Activated CD4-positive, alpha-beta memory T cell treated with anti-CD3 and anti-CD28 coated beads for 36 hours (primary cell): ENCODE data around the gene RBX1. TPM values are rescaled to one million over a fixed set of nuclear protein-coding genes. Genes with fewer than 3 reads are reported as not detected.

Source experiments
- total RNA-seq, 2 experiments: library from RNA; stranded (reverse); gene quantifications; one replicate each; pipeline ENCODE4 v1.2.3, GENCODE V29; 2021

Gene RBX1
- total RNA-seq, 2 experiments from 2014 or later: 96.9 to 99.4 TPM

Other genes starting within 250 kb of the RBX1 start
- gene SLC25A17, start 132.0 kb upstream of the RBX1 start, total RNA-seq: 10 to 100 TPM; 29.3 to 30.8 TPM
- 100 to 1,000 TPM; 240 to 263 TPM for gene ST13, start 94.7 kb upstream of the RBX1 start, total RNA-seq
- 10 to 100 TPM; 19.4 to 20.1 TPM for gene XPNPEP3, start 94.2 kb upstream of the RBX1 start, total RNA-seq
- gene DNAJB7, start 89.3 kb upstream of the RBX1 start, total RNA-seq: not detected
- 10 to 100 TPM; 35.6 to 39.9 TPM for gene EP300, start 141.2 kb downstream of the RBX1 start, total RNA-seq